Renal cortex interstitium (tissue), 11 donors: ENCODE results near the gene HMGA1. TPM values are rescaled to one million over a fixed set of nuclear protein-coding genes. Genes with fewer than 3 reads are reported as not detected.

Experiments used
- DNase-seq, 11 donors: peaks; one replicate each; pipeline ENCODE4 v3.0.0-alpha.2; 2013; ENCODE audit warnings: low read depth in 9 of 11, low spot score in 4 of 11; ENCODE audit errors: extremely low read depth in 1 of 11
- polyA plus RNA-seq, 3 donors: library from polyadenylated mRNA; unstranded; fragments of 120-200 nt; gene quantifications; one replicate each; pipeline ENCODE4 v1.2.1, GENCODE V29; 2013; ENCODE audit not compliant: insufficient read length in 3 of 3

HMGA1 gene
- polyA plus RNA-seq, 3 donors: 102 to 154 (median 126) TPM

DNA sequence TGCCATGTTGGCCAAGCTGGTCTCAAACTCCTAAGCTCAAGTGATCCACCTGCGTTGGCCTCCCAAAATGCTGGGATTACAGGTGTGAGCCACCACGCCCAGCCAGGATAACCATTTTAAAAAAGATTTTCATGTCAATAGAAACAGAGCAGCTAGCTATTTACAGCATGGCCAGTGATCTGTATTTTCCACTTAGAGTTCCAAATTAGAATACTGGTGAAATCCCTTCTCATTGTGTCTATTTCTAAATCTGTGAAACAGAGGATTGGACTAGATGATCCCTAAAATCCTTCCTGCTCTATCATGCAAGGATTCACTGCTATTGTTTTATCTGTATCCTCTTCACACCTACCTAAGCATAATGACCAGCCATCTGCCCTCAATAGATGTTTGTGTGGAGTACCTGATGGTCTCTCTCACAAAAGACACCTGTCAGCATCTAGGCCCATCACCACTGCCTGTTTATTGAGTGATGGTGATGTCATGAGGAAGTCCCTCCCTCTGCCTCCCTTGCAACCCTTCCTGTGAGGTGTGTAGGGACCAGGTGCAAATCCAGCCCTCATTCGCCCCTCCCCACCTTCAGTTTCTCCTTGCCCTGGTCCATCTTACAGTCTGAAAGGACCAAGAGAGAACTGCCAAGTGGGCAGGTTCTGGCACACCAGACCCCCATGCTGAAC lies 38.6 kb downstream of the HMGA1 start:
- DNase-seq: no peak

DNA sequence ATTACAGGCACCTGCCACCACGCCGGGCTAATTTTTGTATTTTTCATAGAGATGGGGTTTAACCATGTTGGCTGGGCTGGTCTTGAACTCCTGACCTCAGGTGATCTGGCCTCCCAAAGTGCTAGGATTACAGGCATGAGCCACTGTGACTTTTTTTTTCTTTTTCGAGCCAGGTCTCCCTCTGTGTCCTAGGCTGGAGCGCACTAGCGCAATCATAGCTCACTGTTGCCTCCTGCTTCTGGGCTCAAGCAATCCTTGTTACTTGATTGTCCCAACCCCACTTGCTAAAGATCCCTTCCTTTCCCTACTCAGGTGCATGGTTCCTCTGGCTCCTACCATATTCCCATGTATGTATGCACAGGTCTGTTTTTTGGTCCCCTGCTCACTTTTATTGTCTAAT lies 39.5 kb downstream of the HMGA1 start:
- DNase-seq: no peak

DNA sequence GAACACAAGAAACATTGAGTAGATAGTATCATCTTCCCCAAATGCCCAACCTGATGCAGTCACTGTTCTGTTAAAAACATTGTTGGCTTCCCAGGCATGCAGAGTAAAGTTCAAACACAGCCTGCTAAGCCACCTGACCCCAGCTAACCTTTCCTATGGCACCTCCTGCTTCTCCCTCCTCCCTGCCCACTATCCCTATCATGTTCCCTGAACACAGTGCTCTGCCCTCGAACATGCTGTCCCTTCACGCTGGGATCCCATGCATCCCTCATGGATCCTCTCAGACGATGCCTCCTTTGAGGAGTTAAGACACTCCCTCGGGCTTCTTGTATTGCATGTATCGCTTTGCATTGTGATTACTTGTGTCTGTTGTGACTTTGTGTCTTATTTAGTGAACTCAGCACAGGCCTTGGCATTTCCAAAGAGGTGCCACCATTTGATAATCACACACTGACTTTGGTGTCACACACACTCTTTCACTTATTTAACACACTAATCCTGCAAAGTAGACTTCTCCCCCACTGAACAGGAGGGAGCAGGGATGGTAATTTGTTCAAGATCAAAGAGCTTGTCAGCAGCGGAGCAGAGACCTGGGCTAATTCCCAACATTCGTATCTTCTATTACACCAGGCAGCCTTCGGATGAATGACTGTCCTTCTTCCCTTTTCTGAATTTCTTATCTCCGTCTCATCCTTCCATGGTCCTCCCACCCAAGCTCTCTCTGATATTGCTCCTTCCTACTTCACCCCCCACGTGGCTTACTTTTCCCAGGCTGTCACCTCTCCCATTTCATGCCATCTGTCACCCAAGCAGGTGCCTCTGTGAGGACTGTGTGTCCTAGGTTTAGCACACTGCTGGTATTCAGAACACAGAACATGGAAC lies 40.4 kb downstream of the HMGA1 start:
- no peak for DNase-seq

DNA sequence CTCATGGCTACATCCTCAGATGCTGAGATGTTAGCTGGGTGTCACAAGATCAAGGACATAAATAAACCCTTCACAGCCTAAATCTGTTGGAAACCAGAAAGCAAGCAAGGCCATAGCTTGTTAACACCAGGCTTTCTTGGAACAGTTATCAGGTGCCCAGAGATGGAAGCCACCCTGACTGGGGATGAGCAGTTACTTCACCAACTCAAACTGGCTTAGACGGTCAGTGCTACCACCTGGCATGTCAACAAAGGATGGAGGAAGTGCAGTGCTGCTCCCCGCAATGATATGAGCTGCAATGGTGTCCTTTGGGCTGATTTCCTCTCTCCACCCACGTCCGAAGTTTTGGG lies 41.1 kb downstream of the HMGA1 start:
- DNase-seq: no peak

DNA sequence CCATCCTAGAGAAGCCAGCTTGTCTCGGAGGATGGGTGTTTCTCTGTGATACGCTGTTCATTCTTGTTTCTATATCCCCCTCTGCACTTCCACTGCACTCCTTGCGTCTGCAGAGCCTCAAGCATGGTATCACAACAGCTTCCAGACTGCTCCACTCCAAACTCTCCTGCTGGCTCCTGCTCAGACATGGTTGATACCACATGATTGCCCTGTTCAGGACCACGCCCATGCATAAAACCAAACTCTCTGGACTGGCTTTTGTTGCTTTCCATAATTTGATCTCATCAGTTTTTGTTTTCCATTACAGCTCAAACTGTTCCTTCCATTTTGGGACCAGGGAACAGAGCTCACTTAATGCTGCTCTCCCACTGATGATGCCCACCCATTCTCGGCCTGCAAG lies 42.2 kb downstream of the HMGA1 start:
- DNase-seq: no peak

DNA sequence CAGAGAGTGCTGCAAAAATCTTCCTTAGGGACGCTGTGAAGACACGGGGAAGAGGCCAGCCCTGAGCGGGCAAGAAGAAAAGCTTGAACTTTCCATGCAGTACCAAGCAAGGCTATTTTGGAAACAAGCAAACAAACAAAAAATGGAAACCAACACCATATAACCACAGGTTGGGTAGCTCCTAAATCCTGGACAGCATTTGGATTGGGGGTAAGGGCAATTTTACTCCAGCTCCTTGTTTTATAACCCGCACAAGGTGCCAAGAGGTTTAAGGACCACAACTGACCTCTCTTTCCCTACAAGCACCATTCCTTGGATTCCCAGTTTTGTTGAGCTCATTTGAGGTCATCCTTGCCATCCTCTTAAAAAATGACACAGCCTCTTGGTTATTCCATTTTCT lies 43.5 kb downstream of the HMGA1 start:
- DNase-seq: no peak

DNA sequence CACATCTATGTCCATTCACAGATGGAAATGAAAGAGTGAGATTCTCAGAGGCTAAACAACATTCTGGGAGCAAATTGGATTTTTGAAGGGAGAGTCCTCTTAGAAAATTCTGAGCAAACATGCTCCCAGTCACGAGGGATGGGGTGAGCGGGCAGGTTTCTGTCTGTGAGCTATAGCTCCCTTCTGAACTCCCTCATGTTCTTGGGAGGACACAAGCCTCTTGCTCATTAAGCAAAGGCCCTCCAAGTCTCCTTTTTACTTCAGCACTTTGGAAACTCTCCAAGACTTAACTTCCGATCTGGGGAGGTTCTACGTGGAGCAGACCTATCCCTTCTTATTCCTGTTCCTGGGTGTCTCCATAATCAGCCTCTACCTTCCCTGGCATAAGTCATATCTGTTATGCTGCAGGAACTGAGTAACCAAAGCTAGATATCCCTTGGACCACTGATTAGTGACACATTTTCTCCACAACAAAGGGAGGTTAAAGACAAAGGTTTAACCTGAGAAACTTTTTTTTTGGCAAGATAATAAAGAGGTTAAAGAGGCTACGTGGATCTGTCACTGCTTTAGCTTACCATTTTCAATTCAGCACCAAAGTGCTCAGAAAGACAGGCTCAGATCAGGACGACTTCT lies 45.1 kb downstream of the HMGA1 start:
- DNase-seq: no peak

DNA sequence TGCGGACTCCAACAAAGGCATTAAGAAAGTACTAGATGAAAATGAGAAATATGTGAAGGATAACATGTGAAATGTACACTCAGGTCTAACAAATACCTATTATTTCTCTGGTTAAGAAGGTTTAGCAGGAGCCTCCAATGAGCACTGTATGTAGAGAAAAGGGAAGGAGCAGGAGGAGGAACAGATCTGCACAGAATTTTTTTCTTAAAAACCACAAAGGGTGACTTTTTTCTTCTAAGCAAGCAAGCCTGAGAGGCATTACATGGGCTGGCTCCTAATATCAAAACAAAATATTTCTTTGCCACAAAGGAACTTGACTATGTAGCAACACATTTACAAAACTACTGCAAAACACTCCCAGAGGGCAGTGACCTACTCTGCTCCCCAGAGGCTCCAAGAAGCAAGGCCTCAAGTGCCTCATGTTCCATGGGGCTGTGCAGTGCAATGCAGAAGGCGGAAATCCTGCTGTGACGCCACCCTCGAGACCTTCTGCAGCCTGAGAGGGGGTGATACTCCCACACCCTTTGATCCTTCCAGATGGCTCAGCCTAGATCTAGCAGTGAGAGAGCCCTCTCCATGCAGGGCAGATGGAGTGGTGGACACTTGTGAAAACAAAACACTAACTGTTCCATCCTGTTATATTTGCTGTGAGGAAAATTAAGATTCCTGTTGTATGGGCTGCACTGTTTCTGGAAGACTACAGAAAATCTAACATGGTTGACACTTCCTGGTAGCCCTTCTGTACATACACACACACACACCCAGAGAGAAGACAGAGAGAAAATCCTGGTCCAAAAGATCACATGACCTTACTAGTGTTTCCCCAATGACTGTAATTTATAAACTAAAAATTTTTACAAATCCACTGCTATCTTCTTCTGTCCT lies 48.1 kb downstream of the HMGA1 start:
- DNase-seq: no peak

DNA sequence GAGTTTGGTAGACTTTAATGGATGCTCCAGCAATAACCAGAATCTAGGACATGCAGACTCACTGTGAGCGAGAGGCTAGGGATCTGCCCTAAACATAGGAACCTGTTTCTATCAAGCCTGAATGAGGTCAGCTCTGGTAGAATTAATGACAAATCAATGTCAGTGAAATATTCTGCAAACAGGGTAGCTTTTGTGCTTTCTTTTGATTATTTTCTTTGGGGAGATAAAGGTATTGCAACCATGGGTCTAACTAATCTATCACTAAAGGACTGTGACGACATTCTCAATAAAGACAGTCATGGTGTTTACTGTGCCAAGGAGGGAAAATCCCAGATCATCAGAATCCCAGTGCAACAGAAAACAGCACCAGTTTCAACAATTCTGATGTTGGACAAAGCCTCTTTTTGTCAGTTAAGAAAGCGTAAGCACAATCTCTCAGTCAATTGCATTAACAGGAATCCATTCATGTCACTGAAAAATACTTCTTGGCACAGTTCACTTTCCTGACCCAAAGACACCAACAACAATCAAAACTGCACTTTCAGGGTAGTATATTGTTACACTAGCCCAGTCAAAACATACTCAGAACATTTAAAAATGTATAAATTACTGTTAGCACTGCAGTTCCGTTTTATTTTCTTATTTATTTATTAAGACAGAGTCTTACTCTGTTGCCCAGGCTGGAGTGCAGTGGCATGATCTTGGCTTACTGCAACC lies 48.9 kb downstream of the HMGA1 start:
- DNase-seq: no peak

DNA sequence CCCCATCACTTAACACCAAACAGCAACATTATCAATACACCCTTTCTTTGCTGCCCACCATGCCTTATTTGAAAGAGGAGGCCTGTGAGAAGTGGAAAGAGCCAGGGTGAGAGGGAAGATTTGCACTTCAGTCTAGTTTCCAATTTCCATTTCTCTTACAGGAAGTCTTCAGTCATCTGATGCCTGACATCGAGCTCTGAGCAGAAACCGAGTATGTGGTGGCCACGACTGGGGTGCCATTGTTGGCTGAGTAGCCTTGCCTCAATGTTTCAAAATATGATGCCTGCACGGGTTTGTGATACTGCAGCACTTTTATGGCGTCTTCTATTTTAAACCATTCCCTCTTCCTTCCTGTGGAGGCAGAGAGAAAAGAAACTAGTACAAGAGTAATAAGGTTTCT lies 51.9 kb downstream of the HMGA1 start:
- DNase-seq: no peak

DNA sequence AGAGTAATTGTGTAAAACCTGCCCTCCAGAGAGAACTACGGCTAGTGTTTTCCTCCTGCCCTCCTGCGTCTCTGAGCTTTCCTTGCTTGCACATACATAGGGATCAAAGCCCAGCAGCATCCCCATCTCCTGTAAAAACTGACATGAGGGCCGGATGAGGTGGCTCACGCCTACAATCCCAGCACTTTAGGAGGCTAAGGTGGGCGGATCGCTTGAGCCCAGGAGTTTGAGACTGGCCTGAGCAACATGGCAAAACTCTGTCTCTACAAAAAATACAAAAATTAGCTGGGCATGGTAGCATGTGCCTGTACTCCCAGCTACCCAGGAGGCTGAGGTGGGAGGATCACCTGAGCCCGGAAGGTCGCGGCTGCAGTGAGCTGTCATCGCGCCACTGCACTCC lies 52.5 kb downstream of the HMGA1 start:
- no peak for DNase-seq

DNA sequence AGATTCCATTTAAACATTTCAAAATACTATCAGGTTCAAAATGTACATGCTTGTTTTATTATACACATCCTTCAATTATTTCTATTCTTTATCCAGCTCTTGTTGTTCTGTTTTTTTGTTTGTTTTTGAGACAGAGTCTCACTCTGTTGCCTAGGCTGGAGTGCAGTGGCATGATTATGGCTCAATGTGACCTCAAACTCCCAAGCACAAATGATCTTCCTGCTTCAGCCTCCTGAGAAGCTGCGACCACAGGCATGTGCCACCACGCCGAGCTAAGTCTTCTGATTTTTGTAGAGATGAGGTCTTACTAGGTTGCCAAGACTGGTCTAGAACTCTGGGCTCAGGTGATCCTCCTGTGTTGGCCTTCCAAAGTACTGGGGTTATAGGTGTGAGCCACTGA lies 56.3 kb downstream of the HMGA1 start:
- DNase-seq: no peak

DNA sequence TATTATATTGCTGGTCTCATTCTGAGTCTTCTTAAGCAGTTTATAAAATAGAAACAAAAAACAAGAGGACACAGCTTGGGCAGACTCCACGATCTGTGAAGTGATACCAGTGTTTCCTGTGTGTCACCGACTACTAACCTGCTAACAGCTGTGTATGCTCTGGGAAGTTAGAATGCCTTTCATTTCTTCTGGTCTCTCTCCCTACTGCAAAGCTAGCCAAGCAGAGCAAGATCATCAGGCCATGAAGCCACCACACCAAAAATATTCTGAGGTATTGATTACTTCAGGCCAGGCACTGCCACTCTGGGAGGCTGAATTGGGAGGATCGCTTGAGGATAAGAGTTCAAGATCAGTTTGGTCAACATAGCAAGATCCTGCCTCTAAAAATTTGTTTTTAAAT lies 59.0 kb downstream of the HMGA1 start:
- DNase-seq: no peak

Other genes with a start within 250 kb of the HMGA1 start
- gene GRM4, start 90.8 kb upstream of the HMGA1 start, polyA plus RNA-seq: under 1 TPM; 0.53 to 0.74 (median 0.53) TPM
- gene SMIM29, start 12.1 kb downstream of the HMGA1 start, polyA plus RNA-seq: 10 to 100 TPM in 2 of 3 donors, 1 to 10 TPM in 1; 9.6 to 14.4 (median 12.2) TPM
- gene NUDT3, start 155.8 kb downstream of the HMGA1 start, polyA plus RNA-seq: 10 to 100 TPM; 12.6 to 22.0 (median 21.6) TPM
- 1,000 to 10,000 TPM; 1,231 to 1,439 (median 1,257) TPM for gene RPS10, start 189.2 kb downstream of the HMGA1 start, polyA plus RNA-seq
- 1 to 10 TPM in 1 of 3 donors, under 1 TPM in 2; 0.78 to 1.2 (median 0.92) TPM for gene PACSIN1, start 229.2 kb downstream of the HMGA1 start, polyA plus RNA-seq